Mesothelial cell of epicardium (in vitro differentiated cells): ENCODE results near the gene NUP188. TPM values are rescaled to one million over a fixed set of nuclear protein-coding genes. Genes with fewer than 3 reads are reported as not detected.

Source experiments
- DNase-seq, 2 experiments: peaks; one replicate each; pipeline ENCODE4 v3.0.0; 2021; ENCODE audit warnings: low spot score in 2 of 2; ENCODE audit not compliant: unreplicated experiment in 2 of 2
- H3K27ac Mint-ChIP-seq: 2 replicates; pipeline ENCODE4 v1.8.0; 2021; ENCODE audit warnings: mixed read lengths
- H3K27me3 Mint-ChIP-seq: 2 replicates; pipeline ENCODE4 v1.8.0; 2021; ENCODE audit warnings: low read depth, mixed read lengths
- H3K36me3 Mint-ChIP-seq: 2 replicates; pipeline ENCODE4 v1.8.0; 2021; ENCODE audit warnings: mixed read lengths
- H3K4me1 Mint-ChIP-seq: 2 replicates; pipeline ENCODE4 v1.8.0; 2021; ENCODE audit warnings: mixed read lengths
- H3K4me3 Mint-ChIP-seq: 2 replicates; pipeline ENCODE4 v1.8.0; 2021; ENCODE audit warnings: mild to moderate bottlenecking, moderate library complexity, mixed read lengths
- H3K9me3 Mint-ChIP-seq: 2 replicates; pipeline ENCODE4 v1.8.0; 2021; ENCODE audit warnings: mixed read lengths
- total RNA-seq: library from RNA; stranded (reverse); gene quantifications from 3 replicates; pipeline ENCODE4 v1.2.1, GENCODE V29; 2021
- TF ChIP-seq, protein P1 (sequence below): fragments of 200-600 bp; sonication (generic); IDR thresholded peaks from one replicate; pipeline ENCODE4 v1.5.0; 2021; ENCODE audit warnings: antibody characterized with exemption; ENCODE audit not compliant: unreplicated experiment

The NUP188 gene
- total RNA-seq, 1 donor from 2014 or later: 56.6 TPM

- no peak for DNase-seq
- H3K36me3 Mint-ChIP-seq: peaks cover 12% of the 10 kb centered on the region
- no peak overlapping the region for H3K4me3 Mint-ChIP-seq
- H3K9me3 Mint-ChIP-seq: no peaks in the 10 kb centered on the region
- H3K27me3 Mint-ChIP-seq: no peaks in the 10 kb centered on the region
- H3K27ac Mint-ChIP-seq: peak overlapping the region; percentile 39
- no peaks in the 10 kb centered on the region for H3K4me1 Mint-ChIP-seq
- TF ChIP-seq, protein P1, sequence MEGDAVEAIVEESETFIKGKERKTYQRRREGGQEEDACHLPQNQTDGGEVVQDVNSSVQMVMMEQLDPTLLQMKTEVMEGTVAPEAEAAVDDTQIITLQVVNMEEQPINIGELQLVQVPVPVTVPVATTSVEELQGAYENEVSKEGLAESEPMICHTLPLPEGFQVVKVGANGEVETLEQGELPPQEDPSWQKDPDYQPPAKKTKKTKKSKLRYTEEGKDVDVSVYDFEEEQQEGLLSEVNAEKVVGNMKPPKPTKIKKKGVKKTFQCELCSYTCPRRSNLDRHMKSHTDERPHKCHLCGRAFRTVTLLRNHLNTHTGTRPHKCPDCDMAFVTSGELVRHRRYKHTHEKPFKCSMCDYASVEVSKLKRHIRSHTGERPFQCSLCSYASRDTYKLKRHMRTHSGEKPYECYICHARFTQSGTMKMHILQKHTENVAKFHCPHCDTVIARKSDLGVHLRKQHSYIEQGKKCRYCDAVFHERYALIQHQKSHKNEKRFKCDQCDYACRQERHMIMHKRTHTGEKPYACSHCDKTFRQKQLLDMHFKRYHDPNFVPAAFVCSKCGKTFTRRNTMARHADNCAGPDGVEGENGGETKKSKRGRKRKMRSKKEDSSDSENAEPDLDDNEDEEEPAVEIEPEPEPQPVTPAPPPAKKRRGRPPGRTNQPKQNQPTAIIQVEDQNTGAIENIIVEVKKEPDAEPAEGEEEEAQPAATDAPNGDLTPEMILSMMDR: no peak
Measured at GRCh38 chr9:129052592-129052991, 105.1 kb downstream of the NUP188 start.

DNA sequence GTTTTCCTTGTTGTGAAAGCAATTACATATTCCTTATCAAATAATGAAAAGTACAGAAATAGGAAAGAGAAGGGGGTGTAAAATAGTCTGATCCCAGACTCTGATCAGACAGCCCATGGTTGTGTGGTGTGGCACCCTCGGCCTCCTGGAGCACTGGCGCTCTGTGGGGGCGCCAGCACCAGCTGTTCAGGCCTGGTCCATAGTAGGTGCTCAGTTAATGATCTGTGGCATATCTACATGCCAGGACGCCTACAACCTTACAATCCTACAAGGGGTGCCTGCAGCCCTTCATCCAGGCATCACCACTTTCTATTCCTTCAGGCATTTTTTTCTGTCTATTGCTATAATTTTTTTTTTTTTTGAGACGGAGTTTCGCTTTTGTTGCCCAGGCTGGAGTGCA is 105.5 kb downstream of the NUP188 start:
- DNase-seq: no peak
- Mint-ChIP-seq H3K36me3 (peaks cover 12% of the 10 kb centered on the region), H3K27ac (no peak overlapping the region), H3K4me1 (no peaks in the 10 kb centered on the region), H3K4me3 (no peak overlapping the region), H3K27me3 (no peaks in the 10 kb centered on the region), H3K9me3 (no peaks in the 10 kb centered on the region)
- TF ChIP-seq, protein P1: no peak

DNA sequence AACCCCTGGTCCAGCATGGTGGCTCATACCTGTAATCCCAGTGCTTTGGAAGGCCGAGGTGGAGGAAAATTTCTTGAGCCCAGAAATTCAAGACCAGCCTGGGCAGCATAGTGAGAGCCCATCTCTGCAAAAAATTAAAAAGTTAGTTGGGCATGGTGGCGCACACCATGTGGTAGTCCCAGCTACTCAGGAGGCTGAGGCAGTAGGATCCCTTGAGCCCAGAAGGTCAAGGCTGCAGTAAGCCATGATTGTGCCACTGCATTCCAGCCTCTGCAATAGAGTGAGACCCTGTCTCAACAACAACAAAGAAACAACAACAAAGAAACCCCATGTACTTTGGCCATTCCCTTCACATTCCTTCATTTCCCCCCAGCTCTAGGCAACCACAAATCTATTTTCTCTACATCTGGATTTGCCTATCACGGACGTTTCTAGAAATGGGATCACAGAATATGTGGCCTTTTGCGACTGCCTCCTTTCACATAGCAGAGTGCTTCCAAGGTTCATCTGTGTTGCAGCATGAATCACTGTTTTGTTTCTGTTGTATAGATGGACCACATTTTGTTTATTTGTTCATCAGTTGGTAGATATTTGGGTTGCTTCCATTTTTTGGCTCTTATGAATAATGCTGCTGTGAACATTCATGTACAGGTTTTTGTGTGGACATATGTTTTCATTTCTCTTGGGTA is 106.8 kb downstream of the NUP188 start:
- H3K4me3 Mint-ChIP-seq: no peak overlapping the region

More for the DNA sequence above, 106.8 kb downstream of the NUP188 start:
- Mint-ChIP-seq H3K27me3 (no peaks in the 10 kb centered on the region), H3K36me3 (peaks cover 7% of the 10 kb centered on the region), H3K27ac (no peak overlapping the region), H3K4me1 (no peaks in the 10 kb centered on the region), H3K9me3 (no peaks in the 10 kb centered on the region)
- DNase-seq: no peak
- TF ChIP-seq, protein P1: no peak

Other genes starting within 250 kb of the NUP188 start
- gene PKN3, start 245.2 kb upstream of the NUP188 start, total RNA-seq: 5.2 to 6.6 TPM (median 5.9 TPM) in 3 replicates
- gene ZDHHC12, start 223.6 kb upstream of the NUP188 start, total RNA-seq: 20.7 to 22.6 TPM (median 21.6 TPM) in 3 replicates
- 37.2 to 39.0 TPM (median 38.7 TPM) in 3 replicates for gene ZER1, start 175.8 kb upstream of the NUP188 start, total RNA-seq
- 34.9 to 37.8 TPM (median 35.4 TPM) in 3 replicates for gene TBC1D13, start 160.4 kb upstream of the NUP188 start, total RNA-seq
- gene ENDOG, start 129.2 kb upstream of the NUP188 start, total RNA-seq: 9.8 to 10.4 TPM (median 10.1 TPM) in 3 replicates
- 34.6 to 44.8 TPM (median 38.1 TPM) in 3 replicates for gene SPOUT1, start 117.9 kb upstream of the NUP188 start, total RNA-seq
- gene KYAT1, start 65.7 kb upstream of the NUP188 start, total RNA-seq: 6.6 to 9.2 TPM (median 8.0 TPM) in 3 replicates
- gene LRRC8A, start 65.6 kb upstream of the NUP188 start, total RNA-seq: 33.9 to 35.9 TPM (median 34.6 TPM) in 3 replicates
- 22.2 to 25.4 TPM (median 24.3 TPM) in 3 replicates for gene PHYHD1, start 26.7 kb upstream of the NUP188 start, total RNA-seq
- 16.7 to 17.0 TPM (median 16.9 TPM) in 3 replicates for gene DOLK, start 96 bp upstream of the NUP188 start, total RNA-seq
- gene SH3GLB2, start 80.6 kb downstream of the NUP188 start, total RNA-seq: 173 to 174 TPM (median 174 TPM) in 3 replicates
- gene MIGA2, start 88.9 kb downstream of the NUP188 start, total RNA-seq: 36.1 to 37.9 TPM (median 36.2 TPM) in 3 replicates
- gene DOLPP1, start 133.4 kb downstream of the NUP188 start, total RNA-seq: 16.9 to 21.5 TPM (median 20.0 TPM) in 3 replicates
- 26.4 to 27.6 TPM (median 26.4 TPM) in 3 replicates for gene CRAT, start 163.1 kb downstream of the NUP188 start, total RNA-seq
- 157 to 164 TPM (median 160 TPM) in 3 replicates for gene PTPA, start 163.7 kb downstream of the NUP188 start, total RNA-seq
- 31.3 to 34.7 TPM (median 31.9 TPM) in 3 replicates for gene IER5L, start 230.6 kb downstream of the NUP188 start, total RNA-seq